HCT116 (cell line): ENCODE results near the gene PPP3CB. TPM values are rescaled to one million over a fixed set of nuclear protein-coding genes. Genes with fewer than 3 reads are reported as not detected.

Experiments
- ATAC-seq: fragments of 200-7000 bp; cut with Tn5 transposase; 2 replicates; pipeline ENCODE4 v1.9.1; 2020; ENCODE audit warnings: mild to moderate bottlenecking, moderate library complexity
- BruUV-seq: library from RNA; stranded (reverse); fragments of 400-500 nt; replicated peaks from 2 replicates; lab custom pipeline; 2021; lab: Mats Ljungman, UMichigan
- CTCF ChIA-PET: fragments of 300-600 bp; sonication (Branson Sonifier 250); formaldehyde crosslinking; loops from one replicate; lab custom pipeline; 2021; ENCODE audit warnings: antibody characterized with exemption; lab: Charles Lee
- POLR2A ChIA-PET: fragments of 300-600, 350-600 bp; sonication (Branson Sonifier 250); formaldehyde crosslinking; loops from one replicate; lab custom pipeline; 2021; ENCODE audit warnings: antibody characterized with exemption; lab: Charles Lee
- RAD21 ChIA-PET, 2 experiments: fragments of 300-600 bp; sonication (Branson Sonifier 250); formaldehyde crosslinking; loops; one replicate each; lab custom pipeline; 2023; ENCODE audit warnings: low total read pairs in 2 of 2; ENCODE audit not compliant: uncharacterized antibody in 2 of 2, unreplicated experiment in 2 of 2, low non-redundant PET in 1 of 2; lab: Charles Lee
- DNase-seq: peaks from one replicate; pipeline ENCODE4 v3.0.0-alpha.2; 2010; ENCODE audit warnings: low read depth, low spot score
- H2AFZ ChIP-seq: fragments of 200-600 bp; shearing (Covaris generic), sonication (generic); 2 replicates; pipeline ENCODE4 v1.6.1; 2017; ENCODE audit warnings: low read depth, mixed run types, mixed read lengths, antibody characterized with exemption, low read length; ENCODE audit not compliant: poor library complexity, severe bottlenecking
- H3K27ac ChIP-seq: 2 replicates; pipeline ENCODE4 v1.5.1; 2012; ENCODE audit warnings: low read depth, low read length
- H3K27me3 ChIP-seq: fragments of 200-600 bp; sonication (generic); 2 replicates; pipeline ENCODE4 v1.6.1; 2016; ENCODE audit warnings: mixed run types, low read length, mixed read lengths; ENCODE audit not compliant: insufficient read depth
- H3K36me3 ChIP-seq, 2 experiments: fragments of 200-500 bp in 1 of 2; fragments of 200-600 bp in 1 of 2; sonication (Bioruptor generic) in 1 of 2; sonication (generic) in 1 of 2; 2 replicates each; pipeline versions ENCODE4 v1.5.1 to v1.6.1; 2014 to 2016; ENCODE audit warnings: low read length in 2 of 2, inconsistent platforms in 1 of 2, mixed read lengths in 1 of 2, mixed run types in 1 of 2; ENCODE audit not compliant: insufficient read depth in 2 of 2, control insufficient read depth in 1 of 2
- H3K4me1 ChIP-seq, 2 experiments: fragments of 200-600 bp in 1 of 2; sonication (generic) in 1 of 2; 2 replicates each; pipeline versions ENCODE4 v1.5.1 to v1.6.1; 2012 to 2017; ENCODE audit warnings: low read length in 2 of 2, inconsistent platforms in 1 of 2, mild to moderate bottlenecking in 1 of 2, mixed read lengths in 1 of 2, mixed run types in 1 of 2, moderate library complexity in 1 of 2; ENCODE audit not compliant: insufficient read depth in 2 of 2, control insufficient read depth in 1 of 2
- H3K4me2 ChIP-seq: fragments of 200-600 bp; sonication (generic); 2 replicates; pipeline ENCODE4 v1.6.1; 2017; ENCODE audit warnings: mixed run types, low read length, mixed read lengths
- H3K4me3 ChIP-seq, 2 experiments: fragments of 200-600 bp in 1 of 2; sonication (generic) in 1 of 2; replicated peaks in 1 of 2; 2 replicates each; pipeline ENCODE4 v1.5.1; 2011 to 2016; ENCODE audit warnings: low read length in 2 of 2, control low read depth in 1 of 2, low read depth in 1 of 2, mild to moderate bottlenecking in 1 of 2, mixed read lengths in 1 of 2, mixed run types in 1 of 2
- H3K79me2 ChIP-seq: fragments of 200-600 bp; sonication (generic); 2 replicates; pipeline ENCODE4 v1.6.1; 2017; ENCODE audit warnings: mild to moderate bottlenecking, mixed run types, low read length, moderate library complexity, mixed read lengths; ENCODE audit not compliant: insufficient read depth
- H3K9ac ChIP-seq: fragments of 200-600 bp; sonication (generic); 2 replicates; pipeline ENCODE4 v1.6.1; 2016; ENCODE audit warnings: low read length, mixed read lengths
- H3K9me2 ChIP-seq: fragments of 200-600 bp; sonication (generic), shearing (Covaris generic); 2 replicates; pipeline ENCODE4 v1.6.1; 2017; ENCODE audit warnings: mixed run types, mild to moderate bottlenecking, moderate library complexity; ENCODE audit not compliant: insufficient read depth
- H3K9me3 ChIP-seq, 2 experiments: fragments of 200-500 bp in 1 of 2; fragments of 200-600 bp in 1 of 2; sonication (Bioruptor generic) in 1 of 2; sonication (generic) in 1 of 2; 2 replicates each; pipeline ENCODE4 v1.6.1; 2014 to 2017; ENCODE audit warnings: low read length in 2 of 2, mixed read lengths in 2 of 2, inconsistent platforms in 1 of 2, low read depth in 1 of 2, mild to moderate bottlenecking in 1 of 2, mixed run types in 1 of 2, moderate library complexity in 1 of 2; ENCODE audit not compliant: control insufficient read depth in 1 of 2, insufficient read depth in 1 of 2
- H4K20me1 ChIP-seq: fragments of 200-600 bp; sonication (generic), shearing (Covaris generic); 2 replicates; pipeline ENCODE4 v1.6.1; 2017; ENCODE audit warnings: mixed run types, mild to moderate bottlenecking, moderate library complexity; ENCODE audit not compliant: insufficient read depth
- CBX3 ChIP-seq: IDR thresholded peaks from 2 replicates; pipeline ENCODE4 v1.6.1; 2012; ENCODE audit warnings: low read depth
- CEBPB ChIP-seq: IDR thresholded peaks from 2 replicates; pipeline ENCODE4 v1.6.1; 2012; ENCODE audit warnings: low read depth
- CTCF ChIP-seq, 3 experiments: fragments of 200-600 bp in 1 of 3; sonication (generic) in 1 of 3; IDR thresholded peaks in 2 of 3; conservative IDR thresholded peaks in 1 of 3; 2 replicates each; pipeline ENCODE4 v1.5.1; 2012 to 2017; ENCODE audit warnings: low read depth in 2 of 3, low read length in 2 of 3, antibody characterized with exemption in 1 of 3, borderline replicate concordance in 1 of 3, control low read depth in 1 of 3, mild to moderate bottlenecking in 1 of 3, mixed read lengths in 1 of 3, mixed run types in 1 of 3, moderate library complexity in 1 of 3; ENCODE audit not compliant: insufficient read depth in 1 of 3
- EGR1 ChIP-seq: IDR thresholded peaks from 2 replicates; pipeline ENCODE4 v1.6.1; 2012; ENCODE audit warnings: low read depth
- EZH2 ChIP-seq: fragments of 200-600 bp; sonication (generic); IDR thresholded peaks from 2 replicates; pipeline ENCODE4 v1.6.1; 2017; ENCODE audit warnings: antibody characterized with exemption, mixed run types
- EZH2phosphoT487 ChIP-seq: fragments of 200-600 bp; IDR thresholded peaks from 2 replicates; pipeline ENCODE4 v1.6.1; 2018; ENCODE audit warnings: antibody characterized with exemption, borderline replicate concordance
- FOSL1 ChIP-seq: IDR thresholded peaks from 2 replicates; pipeline ENCODE4 v1.6.1; 2012; ENCODE audit warnings: low read depth
- JUND ChIP-seq: IDR thresholded peaks from 2 replicates; pipeline ENCODE4 v1.6.1; 2012
- MAX ChIP-seq: IDR thresholded peaks from 2 replicates; pipeline ENCODE4 v1.6.1; 2012
- POLR2AphosphoS5 ChIP-seq: IDR thresholded peaks from 2 replicates; pipeline ENCODE4 v1.6.1; 2011; ENCODE audit warnings: mild to moderate bottlenecking, low read depth, low read length, moderate library complexity
- RAD21 ChIP-seq: IDR thresholded peaks from 2 replicates; pipeline ENCODE4 v1.6.1; 2012; ENCODE audit warnings: low read depth, mild to moderate bottlenecking
- SIN3A ChIP-seq: IDR thresholded peaks from 2 replicates; pipeline ENCODE4 v1.6.1; 2012; ENCODE audit warnings: low read depth
- SRF ChIP-seq: IDR thresholded peaks from 2 replicates; pipeline ENCODE4 v1.6.1; 2012; ENCODE audit warnings: low read depth
- TCF7L2 ChIP-seq: IDR thresholded peaks from 2 replicates; pipeline ENCODE4 v1.7.0; 2011; ENCODE audit warnings: borderline replicate concordance, inconsistent platforms; ENCODE audit not compliant: insufficient read depth, insufficient read length; ENCODE audit errors: extremely low read depth
- YY1 ChIP-seq: IDR thresholded peaks from 2 replicates; pipeline ENCODE4 v1.6.1; 2011; ENCODE audit warnings: low read length, low read depth, moderate library complexity, mild to moderate bottlenecking; ENCODE audit not compliant: insufficient replicate concordance; ENCODE audit errors: extremely low read depth
- ZBTB33 ChIP-seq: IDR thresholded peaks from 2 replicates; pipeline ENCODE4 v1.6.1; 2011; ENCODE audit warnings: mild to moderate bottlenecking, low read length, moderate library complexity; ENCODE audit not compliant: insufficient replicate concordance; ENCODE audit errors: extremely low read depth
- ZFX ChIP-seq: fragments of 450-650 bp; IDR thresholded peaks from 2 replicates; pipeline ENCODE4 v1.6.1; 2017
- ZNF274 ChIP-seq: fragments of 200-500 bp; sonication (Bioruptor generic); IDR thresholded peaks from 2 replicates; pipeline ENCODE4 v1.6.1; 2014; ENCODE audit warnings: mild to moderate bottlenecking, low read depth, low read length, inconsistent platforms
- intact Hi-C: fragments of 100-400 bp; cut with micrococcal nuclease; formaldehyde crosslinking; loops from 2 replicates; pipeline ENCODE4 v1.10.0; 2022
- total RNA-seq: library from RNA; stranded (reverse); gene quantifications from one replicate; pipeline ENCODE4 v1.2.1, GENCODE V29; 2021; ENCODE audit not compliant: unreplicated experiment

PPP3CB gene
- total RNA-seq, 1 experiment from 2014 or later, result 32.0 TPM

GRCh38 chr10:73537288-73537687 is 41.5 kb upstream of the PPP3CB start (continued):
- TF ChIP-seq MAX, result no peak
- TF ChIP-seq POLR2AphosphoS5, result no peak
- TF ChIP-seq ZNF274, result no peak
- no peak for TF ChIP-seq ZFX
- no peak for TF ChIP-seq EZH2
- no peak for TF ChIP-seq EZH2phosphoT487
- TF ChIP-seq, all 23 proteins: peak for 0

- Histone ChIP-seq H4K20me1 (no peaks in the 10 kb centered on the region; the same call in 1 of the 2 replicates), H3K4me2 (no peak overlapping the region), H3K9me3 (no peaks in the 10 kb centered on the region), H3K9me2 (no peaks in the 10 kb centered on the region), H3K36me3 (0 out of 4 replicates have a peak, but pooled peaks cover 0 to 2% of the 10 kb centered on the region in 2 experiments), H3K27me3 (no peaks in the 10 kb centered on the region), H3K27ac (no peak overlapping the region), H2AFZ (no peak overlapping the region), H3K79me2 (no peaks in the 10 kb centered on the region), H3K4me3 (no peak overlapping the region), H3K9ac (no peak overlapping the region), H3K4me1 (no peaks in the 10 kb centered on the region)
- RAD21 ChIA-PET, result no interaction called here
- CTCF ChIA-PET, result interaction anchor here (2.2 kb wide), 1 partner anchor 108 kb away, joined by 6 read pairs; no protein-coding TSS in a partner anchor
- intact Hi-C loops, result no loop called here
- no peak for DNase-seq
- no peak for ATAC-seq
- POLR2A ChIA-PET, result no interaction called here
- no TSS peak for BruUV-seq
- TF ChIP-seq EGR1 (no peak), SRF (no peak), RAD21 (no peak), EZH2phosphoT487 (no peak), CEBPB (no peak), ZBTB33 (no peak), JUND (no peak), POLR2AphosphoS5 (no peak), ZNF274 (no peak), CBX3 (no peak), CTCF (IDR thresholded peaks at IDR 0.05 in 2 of 3, conservative IDR thresholded peaks at IDR 0.05 in 1 of 3; ENCODE audit: borderline replicate concordance in 1 of 3, insufficient read depth in 1 of 3, low read depth in 2 of 3, low read length in 2 of 3) (no peak), FOSL1 (no peak), SIN3A (no peak), EZH2 (no peak), YY1 (no peak), TCF7L2 (no peak), ZFX (no peak)
Observed at GRCh38 chr10:73534857-73535256, 39.0 kb upstream of the PPP3CB start.
